Heart left ventricle (tissue), 16 donors: Measurements from ENCODE around the gene POGK. TPM values are rescaled to one million over a fixed set of nuclear protein-coding genes. Genes with fewer than 3 reads are reported as not detected.

ENCODE experiments used
- ATAC-seq, 4 donors: fragments of 200-7000 bp; cut with Tn5 transposase; one replicate each; pipeline ENCODE4 v1.9.1; 2020 to 2022; ENCODE audit warnings: moderate library complexity in 4 of 4, mild to moderate bottlenecking in 3 of 4, moderate number of reproducible peaks in 1 of 4
- DNase-seq, 5 donors: peaks; one replicate each; pipeline ENCODE4 v3.0.0-alpha.2; 2020
- H3K27ac ChIP-seq, 12 donors: fragments of 200-600 bp; sonication (generic) in 4 of 12; one replicate each; pipeline versions ENCODE4 v1.5.0 to v1.8.0; 2016 to 2022; ENCODE audit warnings: mild to moderate bottlenecking in 2 of 12
- H3K27me3 ChIP-seq, 9 donors: fragments of 200-600 bp; sonication (generic) in 2 of 9; one replicate each; pipeline versions ENCODE4 v1.5.1 to v1.8.0; 2016 to 2022; ENCODE audit warnings: mild to moderate bottlenecking in 3 of 9
- H3K36me3 ChIP-seq, 9 donors: fragments of 200-600 bp; sonication (generic) in 2 of 9; one replicate each; pipeline versions ENCODE4 v1.5.0 to v1.8.0; 2018 to 2022; ENCODE audit warnings: mild to moderate bottlenecking in 2 of 9
- H3K4me1 ChIP-seq, 12 donors: fragments of 200-600 bp; sonication (generic) in 4 of 12; one replicate each; pipeline versions ENCODE4 v1.5.0 to v1.8.0; 2016 to 2022; ENCODE audit warnings: mild to moderate bottlenecking in 3 of 12
- H3K4me3 ChIP-seq, 12 donors: fragments of 200-600 bp; sonication (generic) in 4 of 12; one replicate each; pipeline versions ENCODE4 v1.5.0 to v1.8.0; 2017 to 2022; ENCODE audit warnings: mild to moderate bottlenecking in 9 of 12, moderate library complexity in 4 of 12
- H3K9me3 ChIP-seq, 12 donors: fragments of 200-600 bp; sonication (generic) in 4 of 12; one replicate each; pipeline versions ENCODE4 v1.5.0 to v1.8.0; 2016 to 2022; ENCODE audit warnings: mild to moderate bottlenecking in 1 of 12
- POLR2A ChIP-seq, 2 donors: fragments of 450-650 bp; IDR thresholded peaks; one replicate each; pipeline ENCODE4 v1.6.1; 2017; ENCODE audit warnings: antibody characterized with exemption in 2 of 2, mild to moderate bottlenecking in 2 of 2, moderate library complexity in 2 of 2
- WGBS, 4 donors: extraction: QIAGEN DNeasy Blood & Tissue Kit in 2 of 4; methylation state at CpG; one replicate each; pipeline versions ENCODE4 v1.1.5 to v1.1.7; 2013 to 2018; 5-methylcytosine and 5-hydroxymethylcytosine counted together
- intact Hi-C, 10 donors: fragments of 100-400 bp; cut with DNase I; formaldehyde crosslinking; loops; one replicate each; pipeline versions ENCODE4 v1.11.1 to v1.14.2; 2022
- polyA plus RNA-seq, 2 donors: library from polyadenylated mRNA; stranded (reverse); fragments of 200-250 nt; gene quantifications; one replicate each; pipeline ENCODE4 v1.2.3, GENCODE V29; 2013
- total RNA-seq, 9 donors: library from RNA; depleted of rRNA in 2 of 9; stranded (reverse); fragments of >200 nt in 2 of 9; fragmentation: NEBNext Ultra II Directional in 3 of 9; extraction: Animal tissue kit (Norgen Biotek cat#: 25700) in 3 of 9; gene quantifications; one replicate each; pipeline versions ENCODE4 v1.1.0 to v1.2.4, GENCODE V29; 2016 to 2023
- TF ChIP-seq, protein P1 (sequence below), 12 donors: fragments of 200-600 bp; sonication (generic) in 4 of 12; IDR thresholded peaks; one replicate each; pipeline versions ENCODE4 v1.5.0 to v1.8.0; 2018 to 2022; ENCODE audit warnings: antibody characterized with exemption in 12 of 12, mild to moderate bottlenecking in 5 of 12
- donor health status: ischemic (EF 13 %, LVEDD 7.1; RV severe dilation, severe dysfunction).
- donor health status: healthy with polysubstance abuse.
- donor health status: DM: no; HTN: yes; CAD: no.
- donor health status: DM: no; HTN: no; CAD: no.
- donor health status: ischemic (EF 25% LVEDD 6.9; RV normal size, moderate dysfunction).
- donor health status: ischemic (EF 25% LVEDD 5.7; RV mildly dilated, moderate dysfunction).
- donor health status: healthy.
- donor health status: DM: yes; HTN: yes; CAD: no.
- donor health status: ischemic (EF 35%, LVEDD 5.7; RV mildly dilated, moderate dysfunction).
- donor health status: nonischemic (EF 11% LVEDD 7.7; RV severe dilation, severe dysfunction).
- donor health status: DM: yes; HTN: yes; CAD: no.
- donor health status: PGD.
- donor health status: ischemic (EF 29% LVEDD 5.4; RV normal size, mild dysfunction).
- donor health status: nonischemic (EF 23%, LVEDD 6.1; RV moderate dilation, normal function).

The POGK gene
- total and polyA plus RNA-seq, 11 donors: 6.0 to 20.8 (median 14.5) TPM

DNA sequence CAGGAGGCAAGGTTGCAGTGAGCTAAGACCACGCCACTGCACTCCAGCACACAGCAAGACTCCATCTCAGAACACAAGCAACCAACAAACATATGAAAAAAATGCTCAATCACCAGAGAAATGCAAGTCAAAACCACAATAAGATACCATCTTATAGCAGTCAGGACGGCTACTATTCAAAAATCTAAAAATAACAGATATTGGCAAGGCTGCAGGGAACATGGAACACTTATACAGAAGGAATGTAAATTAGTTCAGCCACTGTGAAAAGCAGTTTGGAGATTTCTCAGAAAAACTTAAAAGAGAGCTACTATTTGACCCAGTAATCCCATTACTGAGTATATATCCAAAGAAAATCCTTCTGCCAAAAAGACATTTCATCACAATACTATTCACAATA lies 27.6 kb upstream of the POGK start:
- Histone ChIP-seq H3K27ac (no peak overlapping the region), H3K9me3 (peaks cover 0 to 9% (median 0%) of the 10 kb centered on the region in 12 donors), H3K4me3 (no peak overlapping the region), H3K27me3 (no peaks in the 10 kb centered on the region), H3K4me1 (peaks cover 0 to 8% (median 0%) of the 10 kb centered on the region in 12 donors), H3K36me3 (no peaks in the 10 kb centered on the region)
- DNase-seq (no peak), ATAC-seq (no peak)
- 34 to 48% (median 41%) methylated on average over 2 of the region's 2 CpGs for whole genome bisulfite sequencing, 4 donors
- intact Hi-C loops: no loop called here
- TF ChIP-seq, protein P1, sequence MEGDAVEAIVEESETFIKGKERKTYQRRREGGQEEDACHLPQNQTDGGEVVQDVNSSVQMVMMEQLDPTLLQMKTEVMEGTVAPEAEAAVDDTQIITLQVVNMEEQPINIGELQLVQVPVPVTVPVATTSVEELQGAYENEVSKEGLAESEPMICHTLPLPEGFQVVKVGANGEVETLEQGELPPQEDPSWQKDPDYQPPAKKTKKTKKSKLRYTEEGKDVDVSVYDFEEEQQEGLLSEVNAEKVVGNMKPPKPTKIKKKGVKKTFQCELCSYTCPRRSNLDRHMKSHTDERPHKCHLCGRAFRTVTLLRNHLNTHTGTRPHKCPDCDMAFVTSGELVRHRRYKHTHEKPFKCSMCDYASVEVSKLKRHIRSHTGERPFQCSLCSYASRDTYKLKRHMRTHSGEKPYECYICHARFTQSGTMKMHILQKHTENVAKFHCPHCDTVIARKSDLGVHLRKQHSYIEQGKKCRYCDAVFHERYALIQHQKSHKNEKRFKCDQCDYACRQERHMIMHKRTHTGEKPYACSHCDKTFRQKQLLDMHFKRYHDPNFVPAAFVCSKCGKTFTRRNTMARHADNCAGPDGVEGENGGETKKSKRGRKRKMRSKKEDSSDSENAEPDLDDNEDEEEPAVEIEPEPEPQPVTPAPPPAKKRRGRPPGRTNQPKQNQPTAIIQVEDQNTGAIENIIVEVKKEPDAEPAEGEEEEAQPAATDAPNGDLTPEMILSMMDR (IDR thresholded peaks at IDR 0.05): no peak
- TF ChIP-seq POLR2A (IDR thresholded peaks at IDR 0.05): no peak

DNA sequence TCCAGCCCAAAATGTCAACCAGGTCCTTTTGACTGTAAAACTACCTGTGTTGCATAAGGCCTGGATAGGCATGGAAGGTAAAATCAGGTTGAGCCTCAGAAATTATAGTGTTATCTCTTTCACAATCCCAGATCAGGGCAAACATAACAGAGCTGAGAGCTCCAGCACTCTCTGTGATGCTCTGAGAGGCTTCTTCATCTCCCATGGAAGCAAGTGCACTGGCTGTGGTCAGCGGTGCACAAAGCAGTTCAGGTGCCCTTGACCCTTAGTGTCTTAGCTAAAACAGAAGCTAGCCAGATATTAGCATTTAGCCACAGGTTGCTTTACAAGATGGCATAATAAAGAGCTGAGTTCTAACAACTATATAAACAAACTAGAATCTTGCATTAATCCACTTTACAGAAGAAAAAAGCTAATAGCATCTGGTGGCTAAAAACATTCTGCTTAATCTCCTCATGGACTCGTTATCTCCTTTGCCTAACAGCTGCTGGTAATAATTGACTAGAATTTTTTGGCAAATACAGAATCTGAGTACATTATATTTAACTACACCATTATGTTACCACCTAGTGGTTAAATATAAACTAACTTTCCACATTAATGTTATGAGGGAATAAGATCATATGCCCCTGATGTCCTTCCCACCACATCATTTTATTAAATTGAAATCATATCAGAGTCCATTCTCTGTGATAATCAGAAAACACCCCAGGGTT lies 25.6 kb upstream of the POGK start:
- intact Hi-C loops: no loop called here
- no peak for DNase-seq
- H3K27ac ChIP-seq: no peak overlapping the region
- peaks cover 0 to 8% (median 0%) of the 10 kb centered on the region in 12 donors for H3K4me1 ChIP-seq
- TF ChIP-seq, protein P1 (IDR thresholded peaks at IDR 0.05): no peak
- no peak for TF ChIP-seq POLR2A (IDR thresholded peaks at IDR 0.05)
- H3K27me3 ChIP-seq: no peaks in the 10 kb centered on the region
- H3K4me3 ChIP-seq: no peak overlapping the region
- no peaks in the 10 kb centered on the region for H3K36me3 ChIP-seq
- H3K9me3 ChIP-seq: peaks cover 0 to 9% (median 0%) of the 10 kb centered on the region in 12 donors
- WGBS, 4 donors: 41 to 56% (median 48%) methylated on average over 2 of the region's 2 CpGs
- no peak for ATAC-seq

DNA sequence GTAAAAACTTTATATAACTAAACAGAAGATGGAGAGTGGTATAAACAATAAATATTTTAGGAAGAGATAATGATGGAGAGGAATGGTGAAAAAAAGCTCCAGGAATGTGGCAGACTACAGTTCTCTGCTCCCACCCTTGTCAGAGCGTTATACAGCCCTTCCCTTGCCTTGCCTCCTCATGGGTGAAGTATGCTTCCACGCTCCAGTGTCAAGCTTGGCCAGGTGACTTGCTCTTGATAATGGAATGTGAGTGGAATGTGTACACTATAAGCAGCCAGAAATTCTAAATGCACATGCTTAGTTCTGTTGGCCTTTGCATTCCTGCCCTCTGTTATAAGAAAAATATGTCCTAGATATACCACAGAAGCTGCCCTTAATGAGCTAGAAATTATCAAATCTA lies 24.7 kb upstream of the POGK start:
- Histone ChIP-seq H3K27ac (no peak overlapping the region), H3K9me3 (peaks cover 0 to 12% (median 0%) of the 10 kb centered on the region in 12 donors), H3K36me3 (no peaks in the 10 kb centered on the region), H3K4me1 (peaks cover 0 to 8% (median 0%) of the 10 kb centered on the region in 12 donors), H3K27me3 (no peaks in the 10 kb centered on the region), H3K4me3 (no peak overlapping the region)
- TF ChIP-seq, protein P1 (IDR thresholded peaks at IDR 0.05): no peak
- no peak for TF ChIP-seq POLR2A (IDR thresholded peaks at IDR 0.05)
- no peak for DNase-seq
- WGBS, 4 donors: 20 to 33% (median 31%) methylated on average over 2 of the region's 2 CpGs
- ATAC-seq: no peak
- intact Hi-C loops: loop anchor here in 1 of 10 donors (5.0 kb wide), 1 partner anchor 287 kb away; no protein-coding TSS in a partner anchor

DNA sequence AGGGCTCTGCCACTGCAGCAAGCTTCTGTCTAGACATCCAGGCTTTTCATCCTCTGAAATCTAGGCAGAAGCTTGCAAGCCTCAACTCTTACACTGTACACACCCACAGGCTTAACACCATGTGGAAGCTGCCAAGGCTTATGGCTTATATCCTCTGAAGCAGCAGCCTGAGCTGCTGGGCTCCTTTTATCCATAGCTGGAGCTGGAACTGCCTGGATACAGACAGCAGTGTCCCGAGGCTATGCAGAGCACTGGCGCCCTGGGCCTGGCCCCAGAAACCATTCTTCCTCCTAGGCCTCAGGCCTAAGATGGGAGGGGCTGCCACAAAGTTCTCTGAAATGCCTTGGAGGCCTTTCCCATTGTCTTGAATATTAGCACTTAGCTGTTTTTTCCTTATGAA lies 19.3 kb upstream of the POGK start:
- Histone ChIP-seq H3K36me3 (no peaks in the 10 kb centered on the region), H3K4me1 (no peaks in the 10 kb centered on the region), H3K9me3 (peaks cover 0 to 23% (median 2%) of the 10 kb centered on the region in 12 donors), H3K27me3 (no peaks in the 10 kb centered on the region), H3K4me3 (no peak overlapping the region), H3K27ac (no peak overlapping the region)
- ATAC-seq (no peak), DNase-seq (no peak)
- WGBS, 4 donors: 66 to 81% (median 71%) methylated on average over 2 of the region's 2 CpGs
- intact Hi-C loops: loop anchor here in 1 of 10 donors (5.0 kb wide), 1 partner anchor 293 kb away; no protein-coding TSS in a partner anchor
- TF ChIP-seq, protein P1 (IDR thresholded peaks at IDR 0.05): no peak
- TF ChIP-seq POLR2A (IDR thresholded peaks at IDR 0.05): no peak
